Lower leg skin (tissue), 3 donors: ENCODE results near the gene CLIP4.

Experiments used
- POLR2A ChIP-seq, 2 donors: fragments of 450-650 bp; IDR thresholded peaks; one replicate each; pipeline ENCODE4 v1.6.1; 2016 to 2017; ENCODE audit warnings: antibody characterized with exemption in 2 of 2, mild to moderate bottlenecking in 1 of 2, moderate library complexity in 1 of 2
- TF ChIP-seq, protein P1 (sequence below), 3 donors: fragments of 450-650 bp; IDR thresholded peaks; one replicate each; pipeline ENCODE4 v1.5.1; 2016; ENCODE audit warnings: antibody characterized with exemption in 3 of 3, mild to moderate bottlenecking in 3 of 3, moderate library complexity in 2 of 3

DNA sequence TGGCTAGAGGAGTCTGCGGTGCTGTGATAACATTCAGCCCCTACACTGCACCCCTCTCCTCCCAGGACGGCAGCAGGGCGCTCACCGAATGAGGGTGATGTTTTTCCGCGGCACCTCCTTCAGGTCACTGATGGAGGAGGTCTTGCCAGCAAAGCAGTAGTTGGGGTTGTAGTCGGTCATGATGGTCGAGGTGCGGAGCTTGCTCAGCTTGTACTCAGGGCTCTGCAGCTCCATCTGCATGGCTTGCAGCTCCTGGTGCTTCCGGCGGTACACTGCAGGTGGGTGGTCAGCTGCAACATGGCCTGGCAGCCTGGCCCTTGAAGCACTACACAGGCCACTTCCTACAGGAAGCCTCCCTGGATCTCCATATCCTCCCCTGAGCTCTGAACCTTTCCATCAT, 108.0 kb downstream of the CLIP4 start:
- TF ChIP-seq, protein P1, sequence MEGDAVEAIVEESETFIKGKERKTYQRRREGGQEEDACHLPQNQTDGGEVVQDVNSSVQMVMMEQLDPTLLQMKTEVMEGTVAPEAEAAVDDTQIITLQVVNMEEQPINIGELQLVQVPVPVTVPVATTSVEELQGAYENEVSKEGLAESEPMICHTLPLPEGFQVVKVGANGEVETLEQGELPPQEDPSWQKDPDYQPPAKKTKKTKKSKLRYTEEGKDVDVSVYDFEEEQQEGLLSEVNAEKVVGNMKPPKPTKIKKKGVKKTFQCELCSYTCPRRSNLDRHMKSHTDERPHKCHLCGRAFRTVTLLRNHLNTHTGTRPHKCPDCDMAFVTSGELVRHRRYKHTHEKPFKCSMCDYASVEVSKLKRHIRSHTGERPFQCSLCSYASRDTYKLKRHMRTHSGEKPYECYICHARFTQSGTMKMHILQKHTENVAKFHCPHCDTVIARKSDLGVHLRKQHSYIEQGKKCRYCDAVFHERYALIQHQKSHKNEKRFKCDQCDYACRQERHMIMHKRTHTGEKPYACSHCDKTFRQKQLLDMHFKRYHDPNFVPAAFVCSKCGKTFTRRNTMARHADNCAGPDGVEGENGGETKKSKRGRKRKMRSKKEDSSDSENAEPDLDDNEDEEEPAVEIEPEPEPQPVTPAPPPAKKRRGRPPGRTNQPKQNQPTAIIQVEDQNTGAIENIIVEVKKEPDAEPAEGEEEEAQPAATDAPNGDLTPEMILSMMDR (IDR thresholded peaks at IDR 0.05) = no peak
- no peak for TF ChIP-seq POLR2A (IDR thresholded peaks at IDR 0.05)
